Measurements from ENCODE around the gene YY1.

Gene YY1

DNA sequence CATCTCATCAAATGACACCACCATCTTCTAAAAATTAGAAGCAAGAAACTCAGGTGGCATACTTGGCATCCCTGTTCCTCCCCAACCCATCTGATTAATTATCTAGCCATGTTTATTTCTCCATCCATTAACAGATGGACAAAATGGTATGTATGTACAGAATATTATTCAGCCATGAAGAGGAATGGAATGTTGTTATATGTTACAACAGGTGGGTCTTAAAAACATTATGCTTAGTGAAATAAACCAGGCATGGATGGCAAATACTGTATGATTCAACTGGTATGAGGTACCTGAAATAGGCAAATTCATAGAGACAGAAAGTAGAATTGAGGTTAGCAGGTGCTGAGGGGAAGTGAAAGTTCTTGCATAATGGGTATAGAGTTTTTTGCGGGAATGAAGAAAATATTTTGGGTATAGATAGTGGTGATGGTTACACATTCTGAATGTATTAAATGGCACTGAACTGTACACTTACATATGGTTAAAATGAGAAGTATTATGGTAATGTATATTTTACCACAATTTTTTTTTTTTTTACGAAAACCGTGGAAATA, 17.5 kb downstream of the YY1 start:
- no peak for TF ChIP-seq TAF1 (IDR thresholded peaks at IDR 0.05; ENCODE audit: borderline replicate concordance, insufficient read depth, low read length)
- TF ChIP-seq, protein P1, sequence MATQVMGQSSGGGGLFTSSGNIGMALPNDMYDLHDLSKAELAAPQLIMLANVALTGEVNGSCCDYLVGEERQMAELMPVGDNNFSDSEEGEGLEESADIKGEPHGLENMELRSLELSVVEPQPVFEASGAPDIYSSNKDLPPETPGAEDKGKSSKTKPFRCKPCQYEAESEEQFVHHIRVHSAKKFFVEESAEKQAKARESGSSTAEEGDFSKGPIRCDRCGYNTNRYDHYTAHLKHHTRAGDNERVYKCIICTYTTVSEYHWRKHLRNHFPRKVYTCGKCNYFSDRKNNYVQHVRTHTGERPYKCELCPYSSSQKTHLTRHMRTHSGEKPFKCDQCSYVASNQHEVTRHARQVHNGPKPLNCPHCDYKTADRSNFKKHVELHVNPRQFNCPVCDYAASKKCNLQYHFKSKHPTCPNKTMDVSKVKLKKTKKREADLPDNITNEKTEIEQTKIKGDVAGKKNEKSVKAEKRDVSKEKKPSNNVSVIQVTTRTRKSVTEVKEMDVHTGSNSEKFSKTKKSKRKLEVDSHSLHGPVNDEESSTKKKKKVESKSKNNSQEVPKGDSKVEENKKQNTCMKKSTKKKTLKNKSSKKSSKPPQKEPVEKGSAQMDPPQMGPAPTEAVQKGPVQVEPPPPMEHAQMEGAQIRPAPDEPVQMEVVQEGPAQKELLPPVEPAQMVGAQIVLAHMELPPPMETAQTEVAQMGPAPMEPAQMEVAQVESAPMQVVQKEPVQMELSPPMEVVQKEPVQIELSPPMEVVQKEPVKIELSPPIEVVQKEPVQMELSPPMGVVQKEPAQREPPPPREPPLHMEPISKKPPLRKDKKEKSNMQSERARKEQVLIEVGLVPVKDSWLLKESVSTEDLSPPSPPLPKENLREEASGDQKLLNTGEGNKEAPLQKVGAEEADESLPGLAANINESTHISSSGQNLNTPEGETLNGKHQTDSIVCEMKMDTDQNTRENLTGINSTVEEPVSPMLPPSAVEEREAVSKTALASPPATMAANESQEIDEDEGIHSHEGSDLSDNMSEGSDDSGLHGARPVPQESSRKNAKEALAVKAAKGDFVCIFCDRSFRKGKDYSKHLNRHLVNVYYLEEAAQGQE (IDR thresholded peaks at IDR 0.05; ENCODE audit: insufficient read depth in 1 of 2, low read depth in 2 of 2, low read length in 2 of 2), result no peak
- no peak for TF ChIP-seq FOXP2 (optimal IDR thresholded peaks at IDR 0.05; ENCODE audit: borderline replicate concordance, extremely low read depth, extremely low read length, insufficient read depth)
- TF ChIP-seq SIN3A (IDR thresholded peaks at IDR 0.05; ENCODE audit: borderline replicate concordance, insufficient read depth, low read length), result no peak
- no peak for TF ChIP-seq POLR2AphosphoS5 (IDR thresholded peaks at IDR 0.05; ENCODE audit: low read depth, low read length)

DNA sequence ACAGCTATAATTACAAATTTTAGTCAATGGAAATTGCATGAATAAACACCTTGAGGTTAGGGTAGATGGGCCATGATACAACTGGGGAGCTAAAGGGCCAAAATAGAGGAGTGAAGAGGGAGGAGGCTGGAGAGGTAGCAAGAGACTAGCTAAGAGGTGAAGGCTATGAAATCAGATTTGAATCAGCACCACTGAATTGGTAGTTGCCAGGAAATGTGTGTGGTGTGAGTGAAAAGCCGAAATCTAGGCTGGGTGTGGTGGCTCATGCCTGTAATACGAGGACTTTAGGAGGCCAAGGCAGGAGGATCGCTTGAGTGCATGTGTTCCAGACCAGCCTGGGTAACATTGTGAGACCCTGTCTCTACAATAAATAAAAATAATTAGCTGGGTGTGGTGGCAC, 22.7 kb downstream of the YY1 start:
- TF ChIP-seq FOXP2 (optimal IDR thresholded peaks at IDR 0.05; ENCODE audit: borderline replicate concordance, extremely low read depth, extremely low read length, insufficient read depth) (no peak), POLR2AphosphoS5 (IDR thresholded peaks at IDR 0.05; ENCODE audit: low read depth, low read length) (no peak), TAF1 (IDR thresholded peaks at IDR 0.05; ENCODE audit: borderline replicate concordance, insufficient read depth, low read length) (no peak), SIN3A (IDR thresholded peaks at IDR 0.05; ENCODE audit: borderline replicate concordance, insufficient read depth, low read length) (no peak)
- TF ChIP-seq, protein P1 (IDR thresholded peaks at IDR 0.05; ENCODE audit: insufficient read depth in 1 of 2, low read depth in 2 of 2, low read length in 2 of 2), result no peak

DNA sequence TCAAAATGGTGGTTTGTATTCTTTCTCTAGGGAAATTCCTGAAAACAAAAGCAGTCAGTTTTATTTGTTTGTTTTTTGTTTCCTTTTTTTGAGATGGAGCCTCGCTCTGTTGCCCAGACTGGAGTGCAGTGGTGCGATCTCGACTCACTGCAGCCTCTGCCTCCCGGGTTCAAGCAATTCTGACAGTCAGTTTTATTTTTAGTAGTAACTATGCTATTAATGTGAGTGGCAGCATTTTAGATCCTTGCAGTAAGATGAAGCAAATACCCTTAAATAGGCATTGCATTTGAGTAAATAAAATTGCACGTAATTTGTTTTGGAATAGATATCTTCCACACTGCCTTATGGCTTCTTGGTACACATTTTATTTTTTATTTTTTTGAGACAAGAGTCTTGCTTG, 23.6 kb downstream of the YY1 start:
- TF ChIP-seq TAF1 (IDR thresholded peaks at IDR 0.05; ENCODE audit: borderline replicate concordance, insufficient read depth, low read length) (no peak), FOXP2 (optimal IDR thresholded peaks at IDR 0.05; ENCODE audit: borderline replicate concordance, extremely low read depth, extremely low read length, insufficient read depth) (no peak), SIN3A (IDR thresholded peaks at IDR 0.05; ENCODE audit: borderline replicate concordance, insufficient read depth, low read length) (no peak), POLR2AphosphoS5 (IDR thresholded peaks at IDR 0.05; ENCODE audit: low read depth, low read length) (no peak)
- TF ChIP-seq, protein P1 (IDR thresholded peaks at IDR 0.05; ENCODE audit: insufficient read depth in 1 of 2, low read depth in 2 of 2, low read length in 2 of 2), result no peak

DNA sequence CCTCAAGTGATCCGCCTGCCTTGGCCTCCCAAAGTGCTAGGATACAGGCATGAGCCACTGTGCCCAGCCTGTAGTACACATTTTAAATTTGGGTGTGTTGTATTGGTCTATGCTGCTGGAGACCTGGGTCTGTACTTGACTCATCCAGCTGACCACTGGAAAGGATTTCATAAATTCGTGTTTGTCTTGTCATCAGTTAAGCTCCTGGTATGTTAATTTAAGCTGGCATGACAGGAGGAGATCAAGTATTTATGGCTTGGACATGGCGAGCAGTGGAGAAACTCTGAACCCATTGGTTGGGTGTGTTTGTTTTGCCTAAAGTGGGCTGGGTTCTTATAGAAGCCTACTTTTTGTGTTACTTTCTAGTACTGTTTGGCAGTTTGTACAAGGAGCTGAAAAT, 24.2 kb downstream of the YY1 start:
- TF ChIP-seq FOXP2 (optimal IDR thresholded peaks at IDR 0.05; ENCODE audit: borderline replicate concordance, extremely low read depth, extremely low read length, insufficient read depth) (no peak), SIN3A (IDR thresholded peaks at IDR 0.05; ENCODE audit: borderline replicate concordance, insufficient read depth, low read length) (no peak), TAF1 (IDR thresholded peaks at IDR 0.05; ENCODE audit: borderline replicate concordance, insufficient read depth, low read length) (no peak), POLR2AphosphoS5 (IDR thresholded peaks at IDR 0.05; ENCODE audit: low read depth, low read length) (no peak)
- TF ChIP-seq, protein P1 (IDR thresholded peaks at IDR 0.05; ENCODE audit: insufficient read depth in 1 of 2, low read depth in 2 of 2, low read length in 2 of 2), result no peak

Data from PFSK-1 (cell line).